Suprapubic skin (tissue), 4 donors: ENCODE measurements around the gene CDKN1A. TPM values are rescaled to one million over a fixed set of nuclear protein-coding genes. Genes with fewer than 3 reads are reported as not detected.

Source experiments
- DNase-seq, 2 donors: peaks; one replicate each; pipeline ENCODE4 v3.0.0-alpha.2; 2019; ENCODE audit warnings: low spot score in 2 of 2
- H3K27ac ChIP-seq: fragments of 200-600 bp; sonication (generic); one replicate; pipeline ENCODE4 v1.5.1; 2019
- H3K27me3 ChIP-seq: fragments of 200-600 bp; sonication (generic); one replicate; pipeline ENCODE4 v1.5.1; 2019
- H3K36me3 ChIP-seq: fragments of 200-600 bp; sonication (generic); one replicate; pipeline ENCODE4 v1.5.1; 2019
- H3K4me1 ChIP-seq: fragments of 200-600 bp; sonication (generic); one replicate; pipeline ENCODE4 v1.5.1; 2019
- H3K4me3 ChIP-seq: fragments of 200-600 bp; sonication (generic); one replicate; pipeline ENCODE4 v1.5.1; 2019; ENCODE audit warnings: mild to moderate bottlenecking
- H3K9me3 ChIP-seq: fragments of 200-600 bp; sonication (generic); one replicate; pipeline ENCODE4 v1.5.1; 2019
- EP300 ChIP-seq: sonication (generic); formaldehyde crosslinking; IDR thresholded peaks from one replicate; pipeline ENCODE4 v1.6.1; 2017; ENCODE audit warnings: antibody characterized with exemption
- POLR2A ChIP-seq, 2 donors: fragments of 450-650 bp; IDR thresholded peaks; one replicate each; pipeline ENCODE4 v1.6.1; 2017; ENCODE audit warnings: antibody characterized with exemption in 2 of 2, mild to moderate bottlenecking in 2 of 2, moderate library complexity in 2 of 2
- POLR2AphosphoS5 ChIP-seq, 3 donors: sonication (generic); formaldehyde crosslinking; IDR thresholded peaks; one replicate each; pipeline ENCODE4 v1.6.1; 2017; ENCODE audit warnings: antibody characterized with exemption in 3 of 3
- WGBS: methylation state at CpG from one replicate; pipeline ENCODE4 v1.1.5; 2018; 5-methylcytosine and 5-hydroxymethylcytosine counted together
- total RNA-seq, 4 donors: library from RNA; depleted of rRNA; stranded (reverse); fragments of >200 nt; gene quantifications; one replicate each; pipeline ENCODE4 v1.1.0, GENCODE V29; 2016
- TF ChIP-seq, protein P1 (sequence below), 2 donors: fragments of 200-600 bp in 1 of 2; fragments of 450-650 bp in 1 of 2; sonication (generic) in 1 of 2; IDR thresholded peaks; one replicate each; pipeline ENCODE4 v1.5.1; 2016 to 2019; ENCODE audit warnings: antibody characterized with exemption in 2 of 2, mild to moderate bottlenecking in 1 of 2, moderate library complexity in 1 of 2

The CDKN1A gene
- total RNA-seq, 4 donors from 2014 or later, result 138 to 315 (median 207) TPM

DNA sequence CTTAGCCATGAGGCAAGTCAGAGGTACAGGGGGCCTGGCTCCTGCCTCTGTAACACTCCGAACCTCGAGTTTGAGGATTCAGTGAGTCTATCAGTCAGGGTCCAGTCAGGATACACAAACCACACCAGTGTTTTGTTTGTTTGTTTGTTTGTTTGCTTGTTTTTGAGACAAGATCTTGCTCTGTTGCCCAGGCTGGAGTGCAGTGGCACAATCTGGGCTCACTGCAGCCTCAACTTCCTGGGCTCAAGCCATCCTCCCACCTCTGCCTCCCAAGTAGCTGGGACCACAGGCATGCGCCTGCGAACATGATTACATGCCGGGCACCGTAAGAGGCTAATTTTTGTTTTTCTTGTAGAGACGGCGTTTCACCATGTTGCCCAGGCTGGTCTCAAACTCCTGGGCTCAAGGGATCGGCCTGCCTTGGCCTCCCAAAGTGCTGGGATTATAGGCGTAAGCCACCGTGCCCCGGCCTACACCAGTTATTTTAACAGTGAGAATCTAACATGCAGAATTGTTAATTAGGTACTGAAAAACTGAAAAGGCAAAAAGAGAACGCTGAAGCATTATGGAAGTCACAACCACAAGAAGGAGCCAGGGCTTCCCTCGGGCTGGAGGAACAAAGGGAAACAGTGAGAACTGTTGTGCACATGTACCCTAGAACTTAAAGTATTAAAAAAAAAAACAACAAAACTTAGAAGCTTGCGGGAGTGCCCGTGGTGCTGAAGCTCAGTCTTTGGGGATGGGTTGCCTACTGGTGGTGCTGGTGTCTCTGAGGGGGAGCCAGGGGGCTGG is 44.0 kb upstream of the CDKN1A start:
- DNase-seq, result no peak
- TF ChIP-seq POLR2A (IDR thresholded peaks at IDR 0.05), result no peak
- TF ChIP-seq, protein P1, sequence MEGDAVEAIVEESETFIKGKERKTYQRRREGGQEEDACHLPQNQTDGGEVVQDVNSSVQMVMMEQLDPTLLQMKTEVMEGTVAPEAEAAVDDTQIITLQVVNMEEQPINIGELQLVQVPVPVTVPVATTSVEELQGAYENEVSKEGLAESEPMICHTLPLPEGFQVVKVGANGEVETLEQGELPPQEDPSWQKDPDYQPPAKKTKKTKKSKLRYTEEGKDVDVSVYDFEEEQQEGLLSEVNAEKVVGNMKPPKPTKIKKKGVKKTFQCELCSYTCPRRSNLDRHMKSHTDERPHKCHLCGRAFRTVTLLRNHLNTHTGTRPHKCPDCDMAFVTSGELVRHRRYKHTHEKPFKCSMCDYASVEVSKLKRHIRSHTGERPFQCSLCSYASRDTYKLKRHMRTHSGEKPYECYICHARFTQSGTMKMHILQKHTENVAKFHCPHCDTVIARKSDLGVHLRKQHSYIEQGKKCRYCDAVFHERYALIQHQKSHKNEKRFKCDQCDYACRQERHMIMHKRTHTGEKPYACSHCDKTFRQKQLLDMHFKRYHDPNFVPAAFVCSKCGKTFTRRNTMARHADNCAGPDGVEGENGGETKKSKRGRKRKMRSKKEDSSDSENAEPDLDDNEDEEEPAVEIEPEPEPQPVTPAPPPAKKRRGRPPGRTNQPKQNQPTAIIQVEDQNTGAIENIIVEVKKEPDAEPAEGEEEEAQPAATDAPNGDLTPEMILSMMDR (IDR thresholded peaks at IDR 0.05), result no peak
- TF ChIP-seq POLR2AphosphoS5 (IDR thresholded peaks at IDR 0.05), result no peak
- TF ChIP-seq EP300, result no peak
- H3K27ac ChIP-seq, result no peak overlapping the region
- 79% methylated on average over 16 of the region's 16 CpGs for WGBS
- no peak overlapping the region for H3K4me3 ChIP-seq
- no peaks in the 10 kb centered on the region for H3K9me3 ChIP-seq
- no peaks in the 10 kb centered on the region for H3K36me3 ChIP-seq
- no peaks in the 10 kb centered on the region for H3K27me3 ChIP-seq
- no peaks in the 10 kb centered on the region for H3K4me1 ChIP-seq

- no peaks in the 10 kb centered on the region for H3K27me3 ChIP-seq
- WGBS, result 55% methylated on average over 4 of the region's 5 CpGs
- DNase-seq, result no peak
Observed at GRCh38 chr6:36636283-36636682, 42.2 kb upstream of the CDKN1A start.

DNA sequence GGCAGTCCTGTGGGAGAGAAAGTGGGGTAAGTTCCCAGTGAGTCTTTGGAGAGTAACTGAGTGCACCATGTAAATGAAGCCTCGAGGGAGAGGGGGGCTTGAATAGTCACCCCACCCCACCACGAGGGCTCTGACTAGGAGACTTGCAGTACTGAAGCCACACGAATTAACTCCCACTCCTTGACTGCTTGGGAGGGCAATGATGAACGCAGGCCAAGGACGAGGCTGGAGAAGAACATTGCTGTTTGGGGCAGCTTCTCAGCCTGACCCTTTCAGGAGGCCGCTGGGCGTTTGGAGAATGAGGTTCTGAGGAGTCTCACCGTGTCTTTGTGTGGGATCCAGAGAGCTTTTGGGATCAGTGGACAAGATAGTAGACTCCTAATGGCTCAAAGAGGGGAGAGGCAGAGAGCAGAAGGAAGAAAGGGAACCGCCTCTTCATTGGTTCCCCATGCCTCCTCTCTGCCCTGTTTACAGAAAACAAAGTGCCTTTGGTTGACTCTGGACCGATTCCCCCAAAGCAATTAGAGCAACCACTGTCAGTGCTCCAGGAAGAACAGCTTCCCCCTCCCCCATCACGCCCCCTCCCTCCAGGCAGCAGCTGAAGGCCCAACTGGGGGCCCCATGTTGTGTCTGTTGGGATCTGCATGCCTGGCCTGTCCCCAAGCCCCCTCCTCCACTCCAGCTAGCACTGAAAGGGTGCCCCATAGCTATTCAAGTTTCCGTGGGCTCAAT is 41.7 kb upstream of the CDKN1A start:
- Histone ChIP-seq H3K27ac (no peak overlapping the region), H3K9me3 (no peaks in the 10 kb centered on the region), H3K4me1 (no peaks in the 10 kb centered on the region), H3K4me3 (no peak overlapping the region), H3K36me3 (no peaks in the 10 kb centered on the region), H3K27me3 (no peaks in the 10 kb centered on the region)
- DNase-seq, result no peak
- TF ChIP-seq POLR2A (IDR thresholded peaks at IDR 0.05) (no peak), POLR2AphosphoS5 (IDR thresholded peaks at IDR 0.05) (no peak), EP300 (no peak)
- TF ChIP-seq, protein P1 (IDR thresholded peaks at IDR 0.05), result no peak
- WGBS, result 72% methylated on average over 11 of the region's 12 CpGs

More at GRCh38 chr6:36636283-36636682, 42.2 kb upstream of the CDKN1A start:
- Histone ChIP-seq H3K27ac (no peak overlapping the region), H3K9me3 (no peaks in the 10 kb centered on the region), H3K4me3 (no peak overlapping the region), H3K36me3 (no peaks in the 10 kb centered on the region), H3K4me1 (no peaks in the 10 kb centered on the region)
- TF ChIP-seq POLR2AphosphoS5 (IDR thresholded peaks at IDR 0.05), result no peak
- no peak for TF ChIP-seq EP300
- TF ChIP-seq, protein P1 (IDR thresholded peaks at IDR 0.05), result no peak
- no peak for TF ChIP-seq POLR2A (IDR thresholded peaks at IDR 0.05)

- TF ChIP-seq POLR2AphosphoS5 (IDR thresholded peaks at IDR 0.05), result no peak
- no peak for TF ChIP-seq POLR2A (IDR thresholded peaks at IDR 0.05)
- TF ChIP-seq, protein P1 (IDR thresholded peaks at IDR 0.05), result no peak
- TF ChIP-seq EP300, result no peak
- WGBS, result 94% methylated on average over 3 of the region's 3 CpGs
- H3K27me3 ChIP-seq, result no peaks in the 10 kb centered on the region
- H3K27ac ChIP-seq, result no peak overlapping the region
- H3K4me3 ChIP-seq, result no peak overlapping the region
- DNase-seq, result no peak
- no peaks in the 10 kb centered on the region for H3K9me3 ChIP-seq
- H3K36me3 ChIP-seq, result no peaks in the 10 kb centered on the region
- H3K4me1 ChIP-seq, result peaks cover 8% of the 10 kb centered on the region
Observed at GRCh38 chr6:36638579-36638978, 39.9 kb upstream of the CDKN1A start.

- 91% methylated on average over 11 of the region's 11 CpGs for WGBS
Observed at GRCh38 chr6:36639171-36639808, 39.2 kb upstream of the CDKN1A start.

More at GRCh38 chr6:36639171-36639808, 39.2 kb upstream of the CDKN1A start:
- TF ChIP-seq EP300 (no peak), POLR2A (IDR thresholded peaks at IDR 0.05) (no peak), POLR2AphosphoS5 (IDR thresholded peaks at IDR 0.05) (no peak)
- TF ChIP-seq, protein P1 (IDR thresholded peaks at IDR 0.05), result no peak
- Histone ChIP-seq H3K36me3 (no peaks in the 10 kb centered on the region), H3K27me3 (no peaks in the 10 kb centered on the region), H3K9me3 (no peaks in the 10 kb centered on the region), H3K27ac (no peak overlapping the region), H3K4me1 (peaks cover 15% of the 10 kb centered on the region), H3K4me3 (no peak overlapping the region)
- no peak for DNase-seq
